Spleen (tissue), 7 donors: ENCODE data around the gene PFKM.

Experiments
- CTCF ChIP-seq, 11 experiments: fragments of 200-600 bp in 7 of 11; fragments of 450-650 bp in 4 of 11; sonication (generic) in 4 of 11; IDR thresholded peaks in 8 of 11; conservative IDR thresholded peaks in 3 of 11; 1 replicate in 7 of 11; 2 replicates in 4 of 11; pipeline versions ENCODE4 v1.4.0 to v1.8.0; 2016 to 2021; ENCODE audit warnings: antibody characterized with exemption in 11 of 11, inconsistent platforms in 4 of 11, mild to moderate bottlenecking in 1 of 11
- POLR2A ChIP-seq, 3 donors: fragments of 450-650 bp; IDR thresholded peaks; one replicate each; pipeline ENCODE4 v1.5.1; 2017; ENCODE audit warnings: antibody characterized with exemption in 3 of 3, mild to moderate bottlenecking in 1 of 3
- POLR2AphosphoS5 ChIP-seq, 3 donors: sonication (generic); formaldehyde crosslinking; IDR thresholded peaks; one replicate each; pipeline ENCODE4 v1.5.1; 2017; ENCODE audit warnings: antibody characterized with exemption in 3 of 3
- donor health status: DM: no; HTN: no; CAD: no; lungs with moderate emphysema.
- donor health status: DM: no; HTN: no; CAD: no.
- donor health status: DM: no; HTN: no; CAD: no.

GRCh38 chr12:48132826-48133225, 13.7 kb downstream of the PFKM start:
- TF ChIP-seq CTCF (IDR thresholded peaks at IDR 0.05 in 8 of 11, conservative IDR thresholded peaks at IDR 0.05 in 3 of 11): no peak
- no peak for TF ChIP-seq POLR2AphosphoS5 (IDR thresholded peaks at IDR 0.05)
- TF ChIP-seq POLR2A (IDR thresholded peaks at IDR 0.05): no peak
